GM18498 (cell line): ENCODE measurements around the gene CCDC7.
"Not testable (repeated sequence)": the region's sequence is repeated elsewhere in the genome, so short reads cannot be mapped to it uniquely, and the experiment has no call there.

Experiments used
- ATAC-seq: cut with Tn5 transposase; IDR thresholded peaks from one replicate; pipeline ENCODE4 v1.9.1; 2021; ENCODE audit warnings: mild to moderate bottlenecking, moderate library complexity; ENCODE audit not compliant: unreplicated experiment

Gene CCDC7

GRCh38 chr10:32865170-32865569 lies 419.2 kb downstream of the CCDC7 start:
- no peak for ATAC-seq

DNA sequence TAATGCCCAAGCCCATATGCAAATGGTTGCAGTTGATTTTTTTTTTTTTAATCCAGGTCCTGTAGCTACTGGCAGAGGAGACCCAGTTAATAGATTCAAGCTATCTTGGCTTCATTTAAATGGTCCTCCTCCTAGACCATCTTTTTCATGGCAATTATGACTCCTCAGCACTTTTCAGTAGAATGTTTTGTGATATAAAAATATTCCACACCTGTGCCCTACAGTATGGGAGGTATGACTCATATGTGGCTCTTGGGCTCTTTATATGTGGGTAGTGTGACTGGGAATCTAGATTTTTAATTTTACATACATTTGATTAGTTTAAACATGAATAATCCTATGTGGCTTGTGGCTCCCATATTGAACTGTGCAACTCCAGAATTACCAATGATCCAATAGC lies 432.0 kb downstream of the CCDC7 start:
- no peak for ATAC-seq

DNA sequence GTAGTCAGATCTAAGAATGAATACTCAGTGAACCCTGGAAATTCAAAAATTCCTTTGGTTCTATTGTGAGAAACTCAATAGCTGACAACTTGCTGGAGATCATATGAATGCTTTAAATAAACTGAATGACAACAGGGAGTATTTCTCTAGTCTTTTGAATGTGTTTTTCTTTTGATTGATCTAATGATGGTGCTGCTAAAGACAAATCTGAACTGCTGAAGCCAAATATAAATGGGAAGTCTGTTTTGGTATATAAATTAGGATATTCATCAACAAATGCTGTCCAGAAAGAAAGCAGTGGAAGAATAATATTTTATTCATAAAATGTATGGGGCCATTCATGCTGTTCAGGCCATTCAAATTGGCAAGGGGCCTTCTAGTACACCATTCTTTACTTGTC lies 432.7 kb downstream of the CCDC7 start:
- no peak for ATAC-seq

DNA sequence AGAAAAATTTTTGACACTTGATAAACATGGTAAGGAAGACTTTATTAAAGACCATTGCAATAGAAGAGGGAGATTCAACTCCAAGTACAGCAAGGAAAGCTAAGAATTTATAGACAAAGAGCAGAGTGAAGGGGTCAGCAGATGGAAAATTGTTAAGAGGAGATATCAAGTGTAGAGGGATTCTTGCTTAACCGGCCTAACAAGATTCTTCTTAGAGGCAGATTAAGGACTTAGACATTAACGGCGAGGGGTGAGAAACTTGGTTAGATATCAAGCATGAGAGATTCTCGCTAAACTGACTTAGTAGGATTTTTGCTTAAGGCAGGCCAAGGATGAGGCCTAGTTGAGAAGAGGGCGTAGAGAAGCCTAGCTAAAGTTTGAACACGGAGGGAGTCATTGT lies 436.1 kb downstream of the CCDC7 start:
- ATAC-seq = no peak

- no peak for ATAC-seq
These were observed 441.5 kb downstream of the CCDC7 start for GRCh38 chr10:32887481-32887880.

DNA sequence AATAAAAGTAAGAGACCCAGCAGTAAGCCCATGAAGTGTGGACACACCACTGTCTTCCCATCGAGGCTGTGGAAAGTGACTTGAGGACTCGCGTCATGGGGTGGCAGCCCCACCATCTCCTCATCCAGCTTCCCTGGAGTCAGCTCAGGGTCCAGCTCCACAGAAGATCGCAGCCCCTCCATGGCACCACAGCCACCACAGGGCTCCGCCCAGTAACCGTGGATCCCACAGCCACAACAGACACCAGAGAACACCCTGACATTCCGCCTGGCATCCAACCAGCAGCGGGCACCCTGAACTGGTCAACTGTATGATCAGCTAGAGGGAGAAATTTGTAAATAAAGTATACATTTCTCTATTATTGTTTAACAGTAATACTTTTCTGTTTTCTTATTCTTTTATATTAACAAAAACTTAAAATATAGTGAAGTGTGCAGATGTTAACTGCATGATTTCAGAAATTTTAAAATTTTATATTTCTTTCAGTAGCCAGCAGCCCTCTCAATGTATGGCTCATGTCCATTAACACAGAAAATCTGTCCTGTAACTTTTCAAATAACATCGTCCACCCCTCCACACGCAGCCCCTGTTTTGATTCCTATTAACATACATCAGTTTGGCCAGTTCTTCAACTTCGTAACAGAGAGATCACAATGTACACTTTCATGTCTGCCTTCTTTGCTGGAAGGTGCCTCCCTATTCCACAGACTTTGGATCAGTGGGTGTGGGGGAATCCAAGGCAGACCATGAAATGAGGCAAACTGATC lies 442.4 kb downstream of the CCDC7 start:
- no peak for ATAC-seq

- ATAC-seq = no peak
These were observed 443.8 kb downstream of the CCDC7 start for GRCh38 chr10:32889631-32890212.

- no peak for ATAC-seq
These were observed 444.5 kb downstream of the CCDC7 start for GRCh38 chr10:32890444-32890843.

GRCh38 chr10:32891261-32891660 lies 445.3 kb downstream of the CCDC7 start:
- ATAC-seq = no peak

GRCh38 chr10:32893434-32893833 lies 447.5 kb downstream of the CCDC7 start:
- ATAC-seq = no peak

DNA sequence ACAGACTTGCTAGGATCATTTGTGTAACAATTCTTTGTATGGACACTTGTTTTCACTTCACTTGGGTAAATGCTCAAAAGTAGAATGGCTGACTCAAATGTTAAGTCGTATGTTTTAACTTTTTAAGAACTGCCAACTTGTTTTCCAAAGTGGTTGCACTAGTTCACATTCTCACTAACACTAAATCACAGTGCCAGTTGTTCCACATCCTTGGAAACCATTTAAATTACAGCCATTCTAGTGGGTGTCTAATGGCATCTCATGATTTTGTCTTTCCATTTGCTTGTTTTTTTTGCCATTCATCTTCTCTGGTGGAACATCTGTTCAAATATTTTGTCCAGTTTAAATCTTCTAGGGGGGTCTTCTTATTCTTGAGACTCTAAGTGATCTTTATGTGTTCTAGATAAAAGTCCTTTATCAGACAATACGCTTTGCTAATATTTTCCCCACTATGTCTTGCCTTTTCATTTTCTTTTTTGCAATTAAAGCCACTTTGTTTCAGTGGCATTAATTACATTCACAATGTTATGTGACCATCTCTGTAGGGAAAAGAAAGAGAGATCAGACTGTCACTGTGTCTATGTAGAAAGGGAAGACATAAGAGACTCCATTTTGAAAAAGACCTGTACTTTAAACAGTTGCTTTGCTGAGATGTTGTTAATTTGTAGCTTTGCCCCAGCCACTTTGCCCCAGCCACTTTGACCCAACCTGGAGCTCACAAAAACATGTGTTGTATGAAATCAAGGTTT lies 448.1 kb downstream of the CCDC7 start:
- no peak for ATAC-seq

DNA sequence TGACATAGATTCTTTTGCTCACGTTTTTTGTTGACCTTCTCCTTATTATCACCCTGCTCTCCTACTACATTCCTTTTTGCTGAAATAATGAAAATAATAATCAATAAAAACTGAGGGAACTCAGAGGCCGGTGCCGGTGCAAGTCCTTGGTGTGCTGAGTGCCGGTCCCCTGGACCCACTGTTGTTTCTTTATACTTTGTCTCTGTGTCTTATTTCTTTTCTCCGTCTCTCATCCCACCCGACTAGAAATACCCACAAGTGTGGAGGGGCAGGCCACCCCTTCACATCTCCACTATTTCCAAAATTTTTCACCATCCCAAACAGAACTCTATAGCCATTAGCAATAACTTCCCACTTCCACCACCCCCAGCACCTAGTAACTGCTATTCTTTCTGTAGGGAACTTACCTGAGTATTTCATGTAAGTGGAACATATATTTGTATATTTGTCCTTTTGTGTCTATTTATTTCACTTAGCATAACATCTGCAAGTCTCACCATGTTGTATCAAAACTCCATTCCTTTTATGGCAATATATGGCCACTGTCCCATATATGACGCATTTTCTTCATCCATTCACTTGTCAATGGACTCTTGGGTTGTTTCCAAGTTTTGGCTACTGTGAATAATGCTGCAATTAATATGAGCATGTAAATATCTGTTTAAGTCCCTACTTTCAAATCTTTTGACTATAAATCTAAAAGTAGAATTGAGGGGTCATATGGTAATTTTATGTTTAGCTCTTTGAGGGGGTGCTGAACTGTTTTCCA lies 449.4 kb downstream of the CCDC7 start:
- not testable (repeated sequence) for ATAC-seq

GRCh38 chr10:32901815-32902214 lies 455.9 kb downstream of the CCDC7 start:
- ATAC-seq = no peak

DNA sequence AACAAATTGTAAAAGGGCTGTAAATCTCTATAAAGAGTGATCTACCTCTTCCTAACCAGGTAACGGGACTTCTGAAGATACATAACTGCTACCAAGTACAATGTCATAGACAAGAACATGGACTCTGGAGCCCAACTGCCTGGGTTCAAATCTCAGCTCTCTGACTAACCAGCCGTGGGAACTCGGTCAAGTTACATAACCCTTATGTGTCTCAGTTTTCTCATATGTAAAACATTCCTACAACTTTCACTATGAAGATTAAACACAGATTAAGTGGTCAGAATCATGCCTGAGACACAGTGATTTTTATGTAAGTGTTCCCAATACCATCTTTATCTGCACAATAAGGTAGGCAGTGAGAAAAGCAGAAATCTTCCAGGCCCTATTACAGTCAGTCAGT lies 459.5 kb downstream of the CCDC7 start:
- ATAC-seq = no peak

DNA sequence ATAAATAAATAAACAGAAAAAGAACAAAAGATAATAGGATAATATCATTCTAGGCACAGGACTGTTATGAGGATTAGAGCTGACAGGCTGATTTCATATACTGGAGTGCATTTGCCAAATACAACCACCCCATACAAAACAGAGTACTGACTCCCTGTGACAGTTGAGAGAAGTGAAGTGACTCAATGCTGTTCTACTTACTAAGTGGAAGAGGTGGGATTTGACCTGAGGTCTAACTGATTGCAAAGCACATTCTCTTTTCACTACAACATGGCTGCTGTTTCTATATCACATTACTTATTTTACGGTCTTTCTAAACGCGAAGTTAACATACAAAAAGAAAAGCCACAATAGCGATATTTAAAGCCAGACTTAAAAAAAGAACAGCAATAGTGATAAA lies 460.7 kb downstream of the CCDC7 start:
- no peak for ATAC-seq

GRCh38 chr10:32909456-32909855 lies 463.5 kb downstream of the CCDC7 start:
- no peak for ATAC-seq

- ATAC-seq = not testable (repeated sequence)
These were observed 464.0 kb downstream of the CCDC7 start for GRCh38 chr10:32909970-32910369.

GRCh38 chr10:32911285-32912016 lies 465.5 kb downstream of the CCDC7 start:
- no peak for ATAC-seq

GRCh38 chr10:32917817-32918216 lies 471.9 kb downstream of the CCDC7 start:
- not testable (repeated sequence) for ATAC-seq

DNA sequence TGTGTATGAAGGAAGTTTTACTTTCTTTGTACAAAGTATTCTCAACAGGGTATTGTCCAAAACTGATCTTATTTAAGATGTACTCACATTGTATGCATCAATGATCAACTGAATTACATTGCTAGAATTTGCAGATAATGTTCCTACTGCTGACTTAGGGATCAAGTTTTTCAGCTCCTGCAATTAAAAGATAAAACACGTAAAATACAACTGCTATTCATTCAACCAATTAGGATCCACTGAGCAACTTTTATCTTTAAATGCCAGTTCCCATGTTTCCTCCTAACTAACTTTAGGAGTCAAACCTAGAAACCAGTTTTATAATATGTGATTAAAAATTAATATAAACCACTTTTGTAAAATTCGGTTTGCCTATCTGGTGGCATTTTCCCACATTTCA lies 476.2 kb downstream of the CCDC7 start:
- no peak for ATAC-seq

- no peak for ATAC-seq
These were observed 477.2 kb downstream of the CCDC7 start for GRCh38 chr10:32923134-32923533.
